ENCODE results near the gene UCP3.
"Not testable (repeated sequence)": the region's sequence is repeated elsewhere in the genome, so short reads cannot be mapped to it uniquely, and the experiment has no call there.

Gene UCP3

DNA sequence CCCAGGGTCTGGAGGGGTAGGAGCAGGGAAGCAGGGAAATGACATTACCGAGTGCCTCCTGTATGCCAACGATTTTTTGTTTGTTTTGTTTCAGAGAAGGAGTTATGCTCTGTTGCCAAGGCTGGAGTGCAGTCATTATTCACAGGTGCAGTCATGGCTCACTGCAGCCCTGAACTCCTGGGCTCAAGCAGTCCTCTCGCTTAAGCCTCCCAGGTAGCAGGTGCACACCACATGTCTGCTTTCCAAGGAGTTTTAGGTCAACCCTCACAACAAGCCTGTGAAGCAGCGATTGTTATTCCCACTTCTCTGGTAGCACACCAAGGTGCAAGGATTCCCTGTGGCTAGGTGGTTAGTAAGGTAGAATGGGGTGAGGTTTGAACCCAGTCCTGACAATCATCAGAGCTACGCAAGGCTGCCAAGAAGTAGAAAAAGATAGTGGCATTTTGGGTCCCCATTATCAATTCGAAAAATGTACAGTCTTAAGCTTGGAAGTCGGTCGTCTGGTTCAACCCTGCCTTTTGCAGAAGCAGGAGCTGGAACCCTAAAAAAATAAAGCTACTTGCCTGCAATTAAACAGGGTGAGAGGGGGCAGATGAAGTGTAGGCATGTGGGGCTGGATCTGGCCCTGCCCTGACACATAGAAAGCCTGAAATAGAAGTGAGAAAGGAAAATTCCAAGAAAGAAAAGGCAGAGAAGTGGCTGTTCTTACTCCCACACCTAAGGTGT, 9.1 kb downstream of the UCP3 start:
- DNase-seq, result no peak

DNA sequence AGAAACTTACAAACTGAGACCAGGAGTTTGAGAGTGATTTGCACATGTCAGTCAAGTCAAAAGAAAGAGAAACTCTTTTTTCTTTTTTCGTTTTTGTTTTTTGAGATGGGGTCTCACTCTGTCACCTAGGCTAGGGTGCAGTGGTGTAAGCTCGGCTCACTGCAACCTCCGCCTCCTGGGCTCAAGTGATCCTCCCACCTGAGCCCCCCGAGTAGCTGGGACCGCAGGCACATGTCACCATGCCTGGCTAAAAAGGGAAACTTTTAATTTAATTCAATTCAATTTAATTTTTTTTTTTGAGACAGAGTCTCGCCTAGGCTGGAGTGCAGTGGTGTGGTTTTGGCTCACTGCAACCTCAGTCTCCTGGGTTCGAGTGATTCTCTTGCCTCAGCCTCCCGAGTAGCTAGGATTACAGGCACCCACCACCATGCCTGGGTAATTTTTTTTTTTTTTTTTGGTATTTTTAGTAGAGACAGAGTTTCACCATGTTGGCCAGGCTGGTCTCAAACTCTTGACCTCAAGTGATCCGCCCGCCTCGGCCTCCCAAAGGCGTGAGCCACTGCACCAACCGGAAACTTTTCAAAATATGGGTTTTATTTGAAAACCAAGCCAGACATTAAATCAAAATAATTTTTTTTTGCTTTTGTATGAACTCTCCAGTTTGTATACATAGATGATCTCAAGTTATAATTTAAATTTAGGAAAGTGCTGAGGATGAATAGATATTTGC, 9.9 kb downstream of the UCP3 start:
- DNase-seq, result no peak

DNA sequence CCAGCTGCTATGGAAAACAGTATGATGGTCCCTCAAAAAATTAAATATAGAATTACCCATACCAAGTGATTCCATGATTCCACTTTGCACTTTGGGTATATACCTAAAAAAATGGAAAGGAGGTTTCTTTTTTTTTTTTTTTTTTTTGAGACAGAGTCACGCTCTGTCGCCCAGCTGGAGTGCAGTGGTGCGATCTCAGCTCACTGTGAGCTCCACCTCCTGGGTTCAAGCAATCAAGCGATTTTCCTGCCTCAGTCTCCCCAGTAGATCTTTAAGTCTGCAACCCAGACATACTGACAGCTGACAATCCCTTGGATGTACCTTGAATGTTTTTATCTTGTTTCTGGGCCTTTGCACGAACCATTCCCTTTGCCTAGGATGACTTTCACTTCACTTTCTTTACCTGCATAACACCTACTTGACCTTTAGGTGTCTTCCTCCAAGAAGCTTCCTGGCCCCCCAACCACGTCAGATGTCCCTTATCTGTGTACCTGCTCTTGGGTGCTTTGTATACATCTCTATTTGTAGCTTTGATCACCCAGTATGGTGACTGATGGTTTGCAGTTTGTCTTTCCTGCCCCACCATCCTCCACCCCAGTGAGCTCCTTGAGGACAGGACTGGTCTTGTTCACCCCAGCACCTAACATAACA, 11.6 kb downstream of the UCP3 start:
- no peak for DNase-seq

DNA sequence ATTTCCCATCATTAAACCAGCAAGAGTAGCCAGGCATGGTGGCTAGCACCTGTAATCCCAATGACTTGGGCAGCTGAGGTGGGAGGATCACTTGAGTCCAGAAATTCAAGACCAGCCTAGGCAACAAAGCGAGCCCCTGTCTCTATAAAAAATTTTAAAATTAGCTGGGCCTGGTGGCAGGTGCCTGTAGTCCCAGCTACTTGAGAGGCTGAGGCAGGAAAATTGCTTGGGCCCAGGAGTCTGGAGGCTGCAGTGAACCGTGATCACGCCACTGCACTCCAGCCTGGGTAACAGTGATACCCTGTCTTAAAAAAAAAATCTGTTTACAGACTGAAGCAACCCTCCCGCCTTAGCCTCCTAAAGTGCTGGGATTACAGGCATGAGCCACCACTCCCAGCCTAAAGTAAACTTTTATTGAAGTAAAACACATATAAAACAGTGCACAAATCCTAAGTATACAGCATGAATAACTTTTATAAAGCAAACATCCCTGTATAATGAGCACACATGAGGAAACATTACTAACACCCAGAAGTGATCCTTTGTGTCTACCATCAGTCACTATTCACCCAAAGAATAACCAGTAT, 12.6 kb downstream of the UCP3 start:
- no peak for DNase-seq

DNA sequence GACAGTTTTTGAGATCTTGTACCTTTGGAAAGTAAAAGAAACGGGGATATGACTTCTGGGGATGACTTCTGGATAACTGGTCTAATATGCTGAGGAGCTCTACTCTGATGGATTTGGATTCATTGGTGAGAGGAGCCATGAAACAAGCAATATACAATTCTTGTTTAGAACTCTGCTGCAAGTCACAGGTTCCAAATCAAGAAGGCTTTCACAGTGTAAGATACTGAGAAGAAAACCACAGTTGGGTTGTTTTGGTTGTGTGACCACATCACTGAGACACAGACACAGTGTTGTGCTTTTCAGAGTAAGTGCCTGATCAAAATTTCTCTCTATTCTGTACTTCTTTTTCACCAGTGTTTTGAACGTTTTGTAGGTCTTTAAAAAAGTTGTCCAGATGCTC, 13.2 kb downstream of the UCP3 start:
- DNase-seq, result no peak

DNA sequence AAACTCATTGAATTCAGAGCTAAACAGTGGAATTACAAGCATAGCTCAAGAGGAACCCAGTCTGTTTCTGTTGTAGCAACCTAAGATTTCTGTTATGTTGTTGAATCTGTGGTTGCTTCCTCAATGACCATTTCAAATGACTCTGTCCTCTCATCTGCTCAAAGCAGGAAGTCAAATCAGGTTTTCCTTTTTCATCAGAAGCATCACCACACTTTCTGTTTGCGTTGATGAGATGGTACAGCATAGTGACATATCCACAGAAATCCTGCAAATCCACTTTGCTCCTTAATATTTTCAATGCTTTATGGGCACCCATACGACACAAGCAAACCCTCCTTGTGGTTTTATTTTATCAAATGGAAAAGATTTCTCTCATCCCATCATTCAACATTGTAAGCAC, 13.6 kb downstream of the UCP3 start:
- DNase-seq, result no peak

DNA sequence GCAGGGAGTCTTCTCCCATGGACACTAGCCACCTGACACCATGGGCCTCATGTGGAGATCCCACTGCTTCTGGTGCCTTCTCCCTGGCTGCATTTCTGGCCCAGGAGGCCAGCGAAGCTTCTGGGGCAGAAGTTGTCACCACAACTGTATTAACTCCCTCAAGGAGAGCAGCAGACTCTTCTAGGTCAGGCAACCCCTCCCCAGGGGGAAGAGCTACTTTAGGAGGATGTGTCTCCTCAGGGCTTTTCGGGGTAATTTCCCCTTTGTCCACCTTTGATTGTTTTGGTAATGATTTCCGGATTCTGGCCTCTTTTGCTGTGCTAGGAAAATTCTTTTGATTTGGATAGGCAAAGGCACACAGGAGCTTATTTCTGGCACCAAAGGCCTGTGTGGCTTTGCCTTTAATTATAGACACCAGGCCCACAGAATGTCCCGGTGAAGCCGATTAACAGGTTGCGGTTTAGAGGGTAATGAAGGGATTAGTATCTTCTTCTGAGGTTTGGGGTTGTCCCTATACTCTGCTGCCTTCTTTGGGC, 17.3 kb downstream of the UCP3 start:
- no peak for DNase-seq

DNA sequence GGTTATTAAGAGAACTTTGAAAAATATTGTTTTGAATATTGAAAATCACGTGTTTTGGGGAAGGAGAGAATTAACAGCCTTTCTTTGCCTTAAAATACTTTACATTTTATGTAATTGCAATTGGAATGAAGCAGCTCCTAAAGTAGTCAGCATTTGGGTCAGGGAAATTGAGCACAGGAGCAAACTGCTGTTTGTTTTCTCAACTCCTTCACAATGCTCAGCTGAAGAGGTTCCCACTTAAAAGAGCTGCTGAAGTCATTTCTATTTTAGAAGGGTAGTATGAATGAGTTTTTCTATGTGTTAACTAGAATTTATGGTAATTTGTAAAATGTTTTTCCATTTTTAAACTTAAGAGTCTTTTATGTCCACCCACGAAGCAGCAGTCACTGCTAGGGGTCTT, 18.2 kb downstream of the UCP3 start:
- no peak for DNase-seq

DNA sequence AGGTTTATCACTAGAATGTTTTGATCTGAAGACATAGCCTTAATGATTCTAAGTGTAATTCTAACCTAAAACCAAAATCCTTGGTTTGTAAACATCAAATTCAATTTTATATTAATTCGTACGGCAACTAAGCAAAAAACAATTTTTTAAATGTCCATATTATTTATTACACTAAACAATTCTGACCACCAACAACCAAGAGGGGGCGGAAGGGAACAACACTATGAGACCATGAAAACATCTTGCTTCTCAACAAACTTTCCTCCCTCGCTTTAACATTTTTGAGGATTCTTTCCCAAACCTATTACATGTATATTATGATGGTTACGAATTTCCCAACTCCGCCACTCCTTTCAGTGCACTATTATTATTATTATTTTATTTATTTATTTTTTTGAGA, 19.7 kb downstream of the UCP3 start:
- DNase-seq, result no peak

DNA sequence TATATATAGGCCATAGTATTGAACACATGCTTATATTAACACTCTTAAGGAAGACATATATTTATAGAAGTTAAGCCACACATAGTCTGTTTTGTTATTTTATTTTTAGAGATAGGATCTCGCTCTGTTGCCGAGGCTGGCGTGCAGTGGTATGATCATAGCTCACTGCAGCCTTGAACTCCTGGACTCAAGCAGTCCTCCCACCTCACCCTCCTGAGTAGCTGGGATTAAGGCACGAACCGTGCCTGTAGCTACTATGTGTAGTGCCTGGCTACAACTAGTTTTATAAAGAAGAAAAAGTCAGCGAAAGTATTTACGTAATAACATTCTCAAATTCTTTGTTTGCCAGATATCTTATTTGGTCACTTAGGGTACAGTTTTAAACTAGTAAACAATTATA, 20.7 kb downstream of the UCP3 start:
- DNase-seq, result no peak

DNA sequence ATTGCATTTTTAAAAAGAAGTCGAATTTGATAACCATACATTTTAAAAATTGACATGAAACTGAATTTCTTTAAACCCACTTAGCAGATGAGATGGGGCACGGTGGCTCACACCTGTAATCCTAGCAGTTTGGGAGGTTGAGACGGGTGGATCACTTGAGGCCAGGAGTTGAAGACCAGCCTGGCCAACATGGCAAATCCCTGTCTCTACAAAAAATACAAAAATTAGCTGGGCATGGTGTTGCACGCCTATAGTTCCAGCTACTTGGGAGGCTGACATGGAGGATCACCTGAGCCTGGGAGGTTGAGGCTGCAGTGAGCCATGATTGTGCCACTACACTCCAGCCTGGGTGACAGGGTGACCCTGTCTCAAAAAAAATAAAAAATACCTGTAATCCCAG, 23.2 kb downstream of the UCP3 start:
- not testable (repeated sequence) for DNase-seq

DNA sequence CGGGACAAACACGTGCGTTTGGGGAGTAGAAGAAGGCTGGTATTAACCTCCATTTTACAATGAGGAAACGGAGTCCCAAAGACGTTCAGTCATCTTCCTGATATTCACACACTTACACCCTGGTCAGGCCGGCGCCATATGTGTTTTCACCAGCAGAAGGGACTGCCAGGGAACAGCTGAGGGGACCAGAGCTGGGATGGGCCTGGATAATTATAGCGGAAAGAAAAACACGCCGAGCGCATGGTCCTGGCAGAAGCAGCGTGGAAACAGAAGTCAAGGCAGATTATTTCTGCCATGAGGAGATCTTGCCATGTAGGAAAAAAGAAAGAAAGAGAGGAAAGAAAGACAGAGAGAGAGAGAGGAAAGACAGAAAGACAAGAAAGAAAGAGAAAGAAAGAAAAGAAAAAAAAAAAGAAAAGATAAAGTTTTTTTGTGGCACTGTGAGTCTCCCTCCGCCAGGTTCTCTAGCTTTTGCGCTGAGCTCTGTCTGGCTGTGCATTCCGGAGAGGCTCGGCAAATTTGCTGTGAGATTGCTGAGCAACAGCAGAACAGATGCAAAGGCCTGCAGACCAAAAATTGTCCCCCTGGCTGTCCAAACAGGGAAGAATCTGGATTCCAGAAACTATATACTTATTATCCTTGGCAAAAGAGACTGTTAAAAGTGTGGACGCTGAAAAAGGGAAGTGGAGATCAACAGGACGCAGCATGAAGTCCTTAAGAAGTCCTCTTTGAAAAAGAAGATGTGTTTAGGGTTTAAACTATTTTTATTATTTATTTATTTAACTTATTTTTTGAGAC, 24.9 kb downstream of the UCP3 start:
- no peak for DNase-seq

DNA sequence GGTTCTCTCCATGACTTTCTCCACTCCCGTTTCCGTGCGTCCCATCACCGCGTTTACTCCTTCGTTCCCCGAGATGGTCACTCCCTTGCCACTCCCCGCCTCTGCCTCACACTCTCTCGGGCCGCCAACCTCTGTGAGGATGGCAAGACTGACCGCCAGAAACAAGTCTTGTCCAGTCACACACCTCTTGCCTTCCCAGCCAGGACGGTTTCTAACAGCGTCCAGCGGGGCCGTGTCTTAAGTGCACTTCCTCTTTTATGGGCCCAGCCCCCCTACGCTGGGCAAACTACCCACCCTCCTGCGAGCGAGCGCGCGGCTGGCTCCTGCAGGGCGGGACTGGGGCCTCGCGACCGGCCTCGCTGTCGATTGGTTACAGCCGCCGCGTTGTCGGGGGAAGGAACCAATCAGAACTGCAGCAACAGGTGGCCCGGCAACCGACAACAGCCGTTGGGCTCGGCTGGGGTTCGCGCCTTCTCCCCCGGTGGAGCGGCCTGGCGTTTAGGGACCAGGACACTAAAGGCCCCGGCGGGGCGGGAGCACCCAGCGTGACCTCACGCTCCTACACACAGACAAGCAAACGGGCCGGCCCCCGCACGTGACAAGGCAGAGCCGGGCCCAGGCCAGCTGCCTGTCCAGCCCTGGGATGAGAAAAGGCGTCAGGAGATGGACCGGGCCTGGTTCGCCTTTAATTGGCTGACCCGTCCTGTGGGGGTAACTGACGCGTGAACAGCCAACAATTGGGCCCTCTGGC, 25.7 kb downstream of the UCP3 start:
- peak; percentile 87 for DNase-seq

DNA sequence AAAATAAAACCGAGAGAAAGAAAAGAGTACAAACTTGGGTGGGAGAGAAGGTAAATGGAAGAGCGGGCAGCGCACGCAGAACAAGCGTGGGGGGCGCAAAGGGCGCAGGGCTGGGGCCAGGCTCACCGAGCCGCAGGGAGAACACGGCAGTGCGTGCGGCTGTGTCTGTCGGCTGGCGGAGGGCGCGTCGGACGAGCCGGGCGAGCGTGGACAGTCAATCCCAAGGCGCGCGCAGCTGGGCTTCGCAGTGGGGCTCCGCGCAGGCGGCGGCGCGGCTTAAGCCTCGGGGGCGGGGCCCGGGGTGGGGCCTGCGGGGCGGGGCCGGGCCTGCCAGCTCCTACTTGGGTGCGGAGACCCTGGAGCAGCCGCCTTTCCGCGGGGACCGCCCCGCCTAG, 26.3 kb downstream of the UCP3 start, which contains the start of gene UCP2:
Gene UCP2 (minus strand): TSS at position 249 of the 395 bp plus-strand sequence. CDS start 4,465 bp downstream, outside the sequence.
- peak; percentile 70 for DNase-seq

DNA sequence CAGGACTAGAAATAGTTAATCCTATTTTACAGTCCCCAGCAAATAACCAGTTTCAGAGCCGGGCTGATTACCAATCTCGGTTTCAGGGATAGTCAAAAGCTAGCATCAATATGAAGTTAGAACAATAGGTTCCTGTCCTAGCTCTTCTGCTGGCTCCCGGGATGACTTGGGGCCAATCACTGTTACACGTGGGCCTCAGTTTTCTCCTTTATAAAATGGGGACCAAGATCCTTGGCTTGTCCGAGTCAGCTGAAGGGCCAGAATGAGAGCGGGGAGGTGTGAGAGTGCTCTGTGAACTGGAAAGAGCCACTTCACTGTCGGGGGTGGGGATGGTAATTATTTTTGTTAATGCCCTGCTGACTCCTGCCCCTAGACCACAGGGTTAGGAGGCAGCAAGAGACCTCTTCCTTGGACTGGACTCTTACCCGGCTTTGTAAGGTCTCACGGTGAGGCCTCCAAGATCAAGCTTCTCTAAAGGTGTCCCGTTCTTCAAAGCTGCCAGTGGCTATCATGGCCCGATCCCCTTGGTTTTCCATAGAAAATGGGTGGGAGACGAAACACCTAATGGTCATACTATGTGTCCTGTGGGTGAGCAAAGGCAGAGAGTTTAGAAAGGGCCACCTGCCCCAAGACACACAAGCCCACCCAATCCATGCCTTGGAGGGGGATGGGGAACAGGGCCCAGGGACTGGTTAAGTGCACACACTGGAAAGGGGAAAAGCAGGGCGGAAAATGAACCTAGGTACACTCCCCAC, 27.7 kb downstream of the UCP3 start:
- DNase-seq, result no peak

DNA sequence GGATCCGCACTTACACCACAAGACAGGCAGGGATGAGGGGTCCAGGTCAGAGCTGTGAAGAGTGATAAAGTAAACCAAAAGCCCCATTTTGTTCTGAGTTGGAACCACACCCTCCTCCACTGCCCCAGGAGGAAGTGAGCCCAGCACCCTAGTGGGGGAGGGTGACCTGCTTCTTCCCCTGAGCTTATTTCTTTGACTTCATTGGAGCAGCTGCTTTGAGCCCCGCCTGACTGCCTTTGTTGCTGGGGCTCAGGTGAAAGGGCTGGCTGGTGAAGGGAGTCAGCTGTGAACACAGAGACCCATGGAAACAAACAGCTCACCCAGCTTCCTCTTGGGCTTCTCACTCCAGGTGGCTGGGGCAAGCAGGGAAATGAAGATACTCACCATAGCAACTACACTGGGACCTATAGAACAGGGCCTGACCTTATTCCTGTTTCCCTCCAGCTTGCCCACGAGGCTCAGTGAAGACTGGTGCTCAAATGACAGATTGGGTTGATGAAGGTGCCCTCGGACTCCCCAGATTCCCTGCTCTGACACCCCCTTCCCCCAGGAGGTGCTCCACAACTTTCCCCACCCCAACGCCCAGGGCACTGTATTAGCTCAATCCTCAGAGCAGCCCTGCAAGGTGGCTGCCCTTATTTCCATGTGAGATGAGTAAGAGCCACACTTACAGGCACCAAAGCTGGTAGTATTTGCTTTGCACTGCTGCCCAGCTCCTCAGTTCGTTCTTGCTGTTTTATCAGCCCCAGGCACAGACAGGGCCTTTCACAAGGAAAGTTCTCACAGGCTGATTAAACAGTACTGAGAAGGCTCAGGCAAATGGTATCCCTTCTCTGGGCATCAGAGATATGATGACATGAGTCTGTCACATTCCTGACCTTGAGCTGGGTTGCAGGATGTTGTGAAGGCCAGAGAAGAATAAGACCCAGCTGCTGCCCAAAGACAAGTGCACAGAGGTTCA, 28.6 kb downstream of the UCP3 start:
- peak; percentile 72 for DNase-seq

DNA sequence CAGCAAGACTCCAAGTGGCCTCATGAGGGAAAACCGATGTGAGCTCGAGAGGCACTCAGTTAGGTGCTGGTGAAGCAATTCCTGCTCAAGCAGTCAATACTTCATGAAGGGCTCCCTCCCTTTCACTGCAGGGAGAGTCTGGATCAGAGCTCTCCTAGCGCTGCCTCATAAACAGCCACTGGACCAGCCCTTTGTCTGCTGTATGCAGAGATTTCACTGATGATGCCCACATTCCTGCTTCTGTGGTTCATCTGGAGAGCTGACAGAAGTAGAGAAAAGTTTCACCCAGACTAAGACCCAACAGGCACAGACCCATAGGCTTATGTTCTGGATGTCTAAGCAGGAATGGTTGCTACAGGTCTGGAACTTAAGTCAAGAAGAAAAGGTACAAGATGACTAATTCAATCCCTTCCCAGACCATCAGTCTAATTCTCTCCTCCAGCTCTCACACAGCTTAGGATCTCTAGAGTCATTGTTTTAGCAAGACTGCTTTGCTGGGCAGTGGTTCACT, 30.3 kb downstream of the UCP3 start:
- DNase-seq, result no peak

DNA sequence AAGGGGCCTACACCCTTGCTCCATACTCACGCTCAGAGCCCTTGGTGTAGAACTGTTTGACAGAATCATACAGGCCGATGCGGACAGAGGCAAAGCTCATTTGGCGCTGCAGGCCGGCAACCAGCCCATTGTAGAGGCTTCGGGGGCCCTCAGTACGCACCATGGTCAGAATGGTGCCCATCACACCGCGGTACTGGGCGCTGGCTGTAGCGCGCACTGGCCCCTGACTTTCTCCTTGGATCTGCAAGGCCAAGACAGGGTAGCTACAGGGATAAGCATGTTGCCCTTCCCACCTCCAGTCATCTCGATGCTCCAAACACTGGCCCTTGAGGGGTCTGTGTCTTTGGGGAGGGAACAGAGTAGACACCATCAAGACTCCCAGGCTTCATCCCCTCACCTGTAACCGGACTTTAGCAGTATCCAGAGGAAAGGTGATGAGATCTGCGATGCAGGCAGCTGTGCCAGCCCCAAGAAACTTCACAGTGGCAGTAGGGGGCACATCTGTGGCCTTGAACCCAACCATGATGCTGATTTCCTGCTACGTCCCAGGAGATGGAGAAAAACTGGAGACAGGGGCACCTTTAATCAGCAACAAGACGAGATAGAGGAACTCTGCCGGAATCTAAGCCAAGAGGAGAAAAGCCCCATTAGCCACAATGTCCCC, 30.9 kb downstream of the UCP3 start:
- DNase-seq, result no peak

All from activated CD4-positive, alpha-beta T cell treated with anti-CD3 and anti-CD28 coated beads for 1 hour (primary cell).